GM19468 (cell line): Measurements from ENCODE around the gene GPC5.
"Not testable (repeated sequence)": the region's sequence is repeated elsewhere in the genome, so short reads cannot be mapped to it uniquely, and the experiment has no call there.

ENCODE experiments used
- ATAC-seq: cut with Tn5 transposase; IDR thresholded peaks from one replicate; pipeline ENCODE4 v1.9.1; 2021; ENCODE audit warnings: mild to moderate bottlenecking, moderate library complexity, moderate number of reproducible peaks; ENCODE audit not compliant: unreplicated experiment; ENCODE audit errors: extremely low read depth

Gene GPC5

DNA sequence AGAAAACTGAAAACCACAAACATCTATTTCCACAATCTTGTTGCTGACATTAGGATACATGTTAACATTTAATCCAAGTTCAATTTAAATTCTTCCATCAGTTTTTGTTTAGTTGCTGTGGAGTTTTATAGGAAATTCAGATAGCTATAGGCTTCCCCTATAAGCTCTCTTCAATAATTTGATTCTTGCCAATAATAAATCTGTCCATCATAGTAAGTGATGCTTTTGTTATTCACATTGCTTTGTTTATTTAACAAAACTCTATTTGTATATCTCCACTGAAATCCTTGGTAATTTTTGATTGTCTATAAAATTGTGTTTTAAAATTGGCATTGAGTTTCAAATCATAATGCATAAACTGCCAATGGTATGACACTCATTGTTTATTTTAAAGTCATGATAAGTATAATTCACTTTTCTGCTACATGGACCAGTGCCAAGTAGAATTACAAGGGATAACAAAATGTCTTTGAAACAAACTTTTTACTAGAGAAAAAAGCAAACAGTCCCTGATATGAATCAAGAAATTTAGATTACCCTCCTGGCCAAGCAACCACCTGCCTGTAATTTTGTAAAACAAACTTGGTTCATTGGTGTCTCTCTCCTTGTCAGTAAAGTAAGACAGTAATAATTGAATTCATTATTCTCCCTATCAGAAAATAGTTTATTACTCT is 1250.9 kb downstream of the GPC5 start:
- no peak for ATAC-seq

DNA sequence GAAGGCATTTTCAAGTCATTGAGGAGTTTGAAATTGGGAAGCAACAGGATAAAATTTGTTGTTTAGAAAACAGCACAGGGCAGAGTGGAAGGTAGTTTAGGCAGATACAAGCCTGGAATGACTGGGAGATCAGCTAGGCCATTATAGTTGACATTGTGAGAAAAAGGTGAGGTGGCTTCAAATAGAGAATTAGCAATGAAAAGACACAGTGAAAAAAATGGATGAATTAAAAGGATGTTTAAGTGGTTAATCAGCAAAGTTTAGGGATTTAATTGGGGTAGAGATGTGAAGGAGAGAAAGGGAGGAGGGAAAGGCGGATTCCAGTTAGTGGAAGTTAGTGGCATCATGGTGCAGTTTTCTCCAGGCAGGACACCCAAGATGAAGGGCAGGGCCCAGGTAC is 1257.7 kb downstream of the GPC5 start:
- no peak for ATAC-seq

- no peak for ATAC-seq
Observed at GRCh38 chr13:92656648-92657047, 1258.2 kb downstream of the GPC5 start.

DNA sequence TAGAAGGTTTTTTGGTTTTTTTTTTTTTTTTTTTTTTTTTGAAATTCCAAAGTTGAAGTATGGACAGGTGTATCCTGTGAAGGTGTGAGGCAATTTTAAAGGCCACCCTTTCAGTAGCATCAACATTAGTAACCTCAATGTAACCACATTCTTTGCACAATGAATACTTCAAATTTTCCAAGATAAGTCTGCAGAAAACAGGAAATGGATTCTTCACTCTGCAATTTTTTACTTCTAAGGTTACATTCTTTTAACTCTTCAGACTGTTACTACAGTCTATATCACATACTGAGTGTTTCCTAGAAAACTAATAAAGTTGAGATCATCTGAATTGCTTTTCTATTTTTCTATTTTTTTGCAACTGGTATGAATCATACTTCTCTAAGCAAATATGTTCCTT is 1259.1 kb downstream of the GPC5 start:
- ATAC-seq = no peak

GRCh38 chr13:92658293-92658692 is 1259.9 kb downstream of the GPC5 start:
- ATAC-seq = no peak

GRCh38 chr13:92661406-92661805 is 1263.0 kb downstream of the GPC5 start:
- ATAC-seq = no peak

GRCh38 chr13:92668157-92668556 is 1269.7 kb downstream of the GPC5 start:
- no peak for ATAC-seq

DNA sequence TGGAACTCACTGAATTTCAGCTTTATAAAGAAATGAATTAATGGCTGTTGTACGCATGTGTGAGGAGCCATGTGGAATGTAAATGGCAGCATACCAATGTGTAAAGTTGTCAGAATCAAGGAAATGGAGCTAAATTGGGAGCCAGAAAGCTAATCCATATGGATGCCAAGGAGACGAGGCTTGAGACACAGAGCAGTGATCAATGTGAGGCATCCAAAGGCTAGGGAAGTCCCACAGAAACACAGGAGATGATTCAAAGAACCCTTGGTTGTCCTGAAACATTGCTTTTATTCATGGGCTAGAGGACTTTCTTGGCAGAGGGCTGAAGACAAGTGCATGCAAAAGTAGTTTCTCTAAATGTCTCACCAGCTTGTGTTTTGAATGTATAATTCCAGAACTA is 1271.7 kb downstream of the GPC5 start:
- no peak for ATAC-seq

DNA sequence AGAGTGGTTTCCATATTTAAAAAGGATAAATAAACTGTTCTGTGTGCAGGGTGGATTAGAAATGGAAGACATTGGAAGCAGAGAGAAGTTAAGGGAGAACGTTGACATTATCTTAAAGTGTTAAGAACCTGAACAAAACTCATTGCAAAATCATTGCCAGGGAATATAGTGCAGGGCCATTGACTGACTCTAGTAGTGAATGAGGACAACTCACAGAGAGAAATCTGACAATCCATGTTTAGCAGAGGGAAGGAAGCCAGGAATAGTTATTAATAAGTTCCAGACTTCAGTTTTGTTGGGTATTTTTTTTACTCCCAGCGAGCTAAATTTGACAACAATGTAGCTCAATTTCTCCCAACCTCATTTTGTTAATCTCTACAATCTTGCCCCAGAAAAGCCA is 1273.4 kb downstream of the GPC5 start:
- no peak for ATAC-seq

DNA sequence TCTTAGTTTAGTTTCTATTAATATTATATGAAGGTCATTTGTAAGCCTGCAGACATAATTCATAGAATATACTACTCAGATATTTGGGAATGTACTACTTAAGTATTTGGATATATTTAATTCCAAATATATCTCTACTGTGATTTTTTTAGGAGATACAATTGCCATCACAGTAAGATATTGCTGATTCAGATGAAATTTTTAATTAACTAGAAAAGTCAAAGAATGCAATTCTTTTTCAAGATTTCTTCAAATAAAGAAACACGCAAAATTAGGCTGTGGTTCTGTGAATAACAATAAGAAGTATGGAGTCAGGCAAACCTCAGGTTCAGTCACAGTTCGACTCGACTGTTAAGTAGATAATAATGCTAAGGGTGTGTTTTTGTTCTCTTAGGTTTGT is 1277.8 kb downstream of the GPC5 start:
- no peak for ATAC-seq

GRCh38 chr13:92677571-92677970 is 1279.2 kb downstream of the GPC5 start:
- no peak for ATAC-seq

- no peak for ATAC-seq
Observed at GRCh38 chr13:92679602-92680001, 1281.2 kb downstream of the GPC5 start.

DNA sequence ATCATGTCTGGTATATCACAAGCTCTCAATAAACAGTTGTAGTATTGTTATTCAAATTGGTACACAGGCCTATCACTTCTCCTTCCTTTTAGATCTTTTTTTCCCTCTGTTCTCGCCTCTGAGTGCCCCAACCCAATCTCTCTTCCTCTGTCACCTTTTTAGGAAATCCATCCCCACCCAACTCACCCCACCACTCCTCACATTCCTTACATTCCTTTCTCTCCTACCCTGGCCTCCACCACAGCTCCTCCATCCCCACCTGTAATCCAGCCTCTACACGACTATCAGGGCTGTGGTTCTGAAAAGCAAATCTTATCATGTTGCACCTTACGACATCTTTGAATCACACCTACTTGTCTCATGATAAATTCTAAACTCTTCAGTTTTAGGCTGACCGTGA is 1282.8 kb downstream of the GPC5 start:
- no peak for ATAC-seq

DNA sequence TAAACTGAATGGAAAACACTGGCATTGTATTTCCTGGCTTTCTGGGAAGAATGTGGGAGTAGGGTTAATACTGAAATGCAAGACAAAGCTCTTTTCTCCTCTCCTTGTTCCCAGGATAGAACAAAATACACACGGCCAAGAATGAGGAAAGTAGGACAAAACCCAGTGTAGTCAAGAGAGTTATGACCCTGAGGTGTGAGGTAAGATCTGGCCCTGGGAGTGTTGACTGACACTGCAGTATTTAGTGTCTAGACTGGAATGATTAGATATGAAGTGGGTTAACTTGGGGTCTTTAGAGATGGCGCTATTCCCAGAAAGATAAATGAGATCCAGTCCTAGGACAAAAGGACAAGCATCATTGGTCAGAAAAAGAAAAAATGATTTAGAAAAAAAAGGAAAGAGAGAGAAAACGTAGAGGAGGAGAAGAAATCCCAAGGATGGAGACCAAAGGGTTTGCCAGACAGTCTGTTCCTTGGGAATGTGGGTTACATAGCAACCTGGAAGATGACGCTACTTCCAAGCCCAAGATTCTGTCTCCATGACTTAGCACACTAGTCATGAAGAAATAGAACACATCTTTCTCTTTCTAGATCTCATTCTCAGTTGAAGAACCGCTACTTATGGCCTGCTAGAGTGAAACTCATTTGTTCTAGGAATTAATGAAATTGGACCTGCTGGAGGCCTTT is 1284.6 kb downstream of the GPC5 start:
- no peak for ATAC-seq

- no peak for ATAC-seq
Observed at GRCh38 chr13:92694047-92694446, 1295.6 kb downstream of the GPC5 start.

- ATAC-seq = not testable (repeated sequence)
Observed at GRCh38 chr13:92695827-92696226, 1297.4 kb downstream of the GPC5 start.

DNA sequence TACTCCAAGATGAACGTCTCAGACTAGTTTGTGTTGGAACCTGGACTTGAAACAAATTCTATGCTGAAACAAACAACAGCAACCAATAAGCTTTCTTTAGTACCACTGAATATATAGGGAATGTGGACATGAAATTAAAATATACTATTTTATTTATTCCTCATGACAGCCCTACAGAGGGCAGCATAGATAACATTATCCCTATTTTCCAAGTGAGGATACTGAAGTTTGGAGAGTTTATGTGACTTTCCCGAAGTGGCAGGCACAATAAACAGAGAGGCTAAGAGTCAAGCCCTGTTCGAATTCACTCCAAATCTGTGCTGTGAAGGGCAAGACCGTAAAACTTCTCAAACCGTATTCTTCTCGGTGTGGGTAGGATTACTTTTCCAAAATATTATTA is 1318.3 kb downstream of the GPC5 start:
- ATAC-seq = no peak

DNA sequence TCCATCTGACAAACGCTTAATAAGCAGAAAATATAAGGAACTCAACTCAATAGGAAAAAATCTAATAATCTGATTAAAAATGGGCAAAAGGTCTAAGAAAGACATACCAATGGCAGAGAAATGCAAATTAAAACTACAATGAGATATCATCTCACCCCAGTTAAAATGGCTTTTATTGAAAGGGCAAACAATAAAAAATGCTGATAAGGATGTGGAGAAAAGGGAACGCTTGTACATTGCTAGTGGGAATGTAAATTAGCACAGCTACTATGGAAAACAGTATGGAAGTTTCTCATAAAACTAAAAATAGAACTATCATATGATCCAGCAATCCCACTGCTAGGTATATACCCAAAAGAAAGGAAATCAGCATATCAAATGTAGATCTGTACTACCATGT is 1319.4 kb downstream of the GPC5 start:
- no peak for ATAC-seq

DNA sequence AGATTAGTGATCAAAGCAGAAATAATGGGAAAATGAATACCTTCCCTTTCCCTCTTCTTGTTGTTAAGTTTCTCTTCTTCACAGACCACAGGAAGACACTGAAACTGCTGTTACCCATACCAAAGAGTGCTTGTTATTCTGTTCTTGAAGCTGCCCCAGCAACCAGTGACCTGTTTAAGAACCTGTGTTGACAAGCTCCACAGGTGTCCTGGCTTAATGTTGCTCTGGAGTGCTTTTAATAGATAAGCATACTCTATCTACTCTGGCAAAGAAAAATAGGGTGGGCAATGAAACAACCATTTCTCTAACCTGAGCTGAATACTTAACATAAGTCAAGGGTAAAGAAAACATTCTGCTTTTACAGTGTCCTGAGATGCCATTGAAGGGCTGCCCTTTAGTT is 1321.4 kb downstream of the GPC5 start:
- ATAC-seq = no peak

DNA sequence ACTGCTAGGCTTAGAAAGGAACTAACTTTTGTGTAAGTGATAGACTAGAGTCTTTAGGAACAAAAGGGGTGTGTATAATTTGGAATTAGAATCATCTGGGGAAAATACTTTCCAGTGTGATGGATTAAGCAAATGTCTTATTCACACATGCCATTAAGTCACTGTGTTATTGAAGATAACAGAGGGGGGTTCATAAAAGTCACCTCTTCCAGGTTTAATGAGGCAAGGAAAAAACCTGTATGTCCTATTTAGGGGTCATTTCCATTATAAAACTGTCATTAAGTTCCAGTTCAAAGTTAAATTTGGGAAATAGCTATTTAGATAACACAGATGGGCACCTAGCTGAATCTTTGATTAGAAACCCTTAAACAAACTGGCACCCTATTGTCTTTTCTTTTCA is 1323.2 kb downstream of the GPC5 start:
- no peak for ATAC-seq

GRCh38 chr13:92727118-92727517 is 1328.7 kb downstream of the GPC5 start:
- no peak for ATAC-seq

DNA sequence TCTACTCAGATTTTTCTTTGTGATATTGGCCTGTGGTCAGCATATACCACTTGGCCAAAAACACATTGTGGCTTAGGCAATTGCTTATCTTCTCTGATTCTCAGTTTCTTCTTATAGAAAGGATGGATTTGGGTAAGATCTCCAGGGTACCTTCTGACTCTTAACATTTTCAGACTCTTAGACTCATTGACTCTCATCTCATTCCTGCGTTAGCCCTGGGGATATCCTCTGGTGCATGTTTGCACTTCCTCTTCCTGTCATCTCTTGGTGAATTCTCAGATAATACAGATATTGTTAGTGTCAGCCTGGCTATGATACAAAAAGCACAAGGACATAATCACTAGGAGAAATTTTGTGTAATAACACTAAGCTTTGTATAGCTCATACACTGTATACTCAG is 1335.6 kb downstream of the GPC5 start:
- no peak for ATAC-seq
